Stimulated activated CD4-positive, alpha-beta T cell treated with anti-CD3 and anti-CD28 coated beads, TNF-alpha, amount 100 ng/mL, for 4 hours (primary cell): Measurements from ENCODE around the gene SEC24D.
"Not testable (repeated sequence)": the region's sequence is repeated elsewhere in the genome, so short reads cannot be mapped to it uniquely, and the experiment has no call there.

ENCODE experiments used
- DNase-seq, 3 experiments: peaks; one replicate each; pipeline ENCODE4 v3.0.0-alpha.2; 2020; ENCODE audit warnings: low read depth in 3 of 3

Gene SEC24D

GRCh38 chr4:118810991-118811764 lies 24.7 kb downstream of the SEC24D start:
- no peak for DNase-seq

GRCh38 chr4:118807659-118808058 lies 28.3 kb downstream of the SEC24D start:
- no peak for DNase-seq

- no peak for DNase-seq
Observed at GRCh38 chr4:118803253-118803652, 32.7 kb downstream of the SEC24D start.

GRCh38 chr4:118801895-118802575 lies 33.9 kb downstream of the SEC24D start:
- DNase-seq: no peak

- DNase-seq: no peak
Observed at GRCh38 chr4:118799231-118799942, 36.5 kb downstream of the SEC24D start.

GRCh38 chr4:118798658-118799057 lies 37.3 kb downstream of the SEC24D start:
- DNase-seq: no peak

- no peak for DNase-seq
Observed at GRCh38 chr4:118797558-118798142, 38.3 kb downstream of the SEC24D start.

- not testable (repeated sequence) for DNase-seq
Observed at GRCh38 chr4:118791690-118792446, 44.1 kb downstream of the SEC24D start.

- no peak for DNase-seq
Observed at GRCh38 chr4:118790544-118790943, 45.4 kb downstream of the SEC24D start.

- no peak for DNase-seq
Observed at GRCh38 chr4:118788911-118789310, 47.0 kb downstream of the SEC24D start.

- no peak for DNase-seq
Observed at GRCh38 chr4:118787844-118788380, 48.0 kb downstream of the SEC24D start.

GRCh38 chr4:118784776-118785175 lies 51.1 kb downstream of the SEC24D start:
- DNase-seq: no peak

- no peak for DNase-seq
Observed at GRCh38 chr4:118783887-118784286, 52.0 kb downstream of the SEC24D start.

- not testable (repeated sequence) for DNase-seq
Observed at GRCh38 chr4:118782886-118783285, 53.0 kb downstream of the SEC24D start.

GRCh38 chr4:118777649-118778048 lies 58.3 kb downstream of the SEC24D start:
- not testable (repeated sequence) for DNase-seq

GRCh38 chr4:118776955-118777640 lies 58.8 kb downstream of the SEC24D start:
- DNase-seq: not testable (repeated sequence)

GRCh38 chr4:118776157-118776954 lies 59.6 kb downstream of the SEC24D start:
- no peak for DNase-seq

- no peak for DNase-seq
Observed at GRCh38 chr4:118775405-118775804, 60.5 kb downstream of the SEC24D start.

GRCh38 chr4:118774989-118775388 lies 60.9 kb downstream of the SEC24D start:
- no peak for DNase-seq

GRCh38 chr4:118774321-118774720 lies 61.6 kb downstream of the SEC24D start:
- no peak for DNase-seq
